Gastroesophageal sphincter (tissue), 4 donors: Measurements from ENCODE around the gene RPL4. TPM values are rescaled to one million over a fixed set of nuclear protein-coding genes. Genes with fewer than 3 reads are reported as not detected.

Experiments used
- ATAC-seq: fragments of 150-250 bp; one replicate; pipeline ENCODE4 v1.9.1; 2016; ENCODE audit warnings: mild to moderate bottlenecking, moderate library complexity
- H3K27ac ChIP-seq, 4 donors: fragments of 200-600 bp; sonication (generic) in 3 of 4; 1 replicate in 3 of 4; 2 replicates in 1 of 4; pipeline ENCODE4 v1.5.1; 2016 to 2019
- H3K27me3 ChIP-seq: fragments of 200-600 bp; sonication (generic); one replicate; pipeline ENCODE4 v1.5.1; 2019
- H3K36me3 ChIP-seq, 2 donors: fragments of 200-600 bp; sonication (generic); one replicate each; pipeline ENCODE4 v1.5.1; 2019; ENCODE audit warnings: control low read depth in 1 of 2
- H3K4me1 ChIP-seq, 3 donors: fragments of 200-600 bp; sonication (generic); 1 replicate in 2 of 3; 2 replicates in 1 of 3; pipeline ENCODE4 v1.5.1; 2016 to 2019; ENCODE audit warnings: control low read depth in 2 of 3
- H3K4me3 ChIP-seq, 2 donors: fragments of 200-600 bp; sonication (generic); one replicate each; pipeline ENCODE4 v1.5.1; 2019; ENCODE audit warnings: mild to moderate bottlenecking in 1 of 2, moderate library complexity in 1 of 2
- H3K9me3 ChIP-seq, 3 donors: fragments of 200-600 bp; sonication (generic); one replicate each; pipeline ENCODE4 v1.5.1; 2017 to 2019; ENCODE audit warnings: control low read depth in 2 of 3
- EP300 ChIP-seq: sonication (generic); formaldehyde crosslinking; IDR thresholded peaks from one replicate; pipeline ENCODE4 v1.6.1; 2017; ENCODE audit warnings: antibody characterized with exemption, mild to moderate bottlenecking
- POLR2A ChIP-seq, 2 donors: fragments of 450-650 bp; IDR thresholded peaks; one replicate each; pipeline ENCODE4 v1.6.1; 2017; ENCODE audit warnings: antibody characterized with exemption in 2 of 2, mild to moderate bottlenecking in 2 of 2, moderate library complexity in 1 of 2
- POLR2AphosphoS5 ChIP-seq: sonication (generic); formaldehyde crosslinking; IDR thresholded peaks from one replicate; pipeline ENCODE4 v1.6.1; 2017; ENCODE audit warnings: antibody characterized with exemption
- WGBS, 2 donors: methylation state at CpG; one replicate each; pipeline ENCODE4 v1.1.5; 2018; ENCODE audit warnings: low coverage in 1 of 2; 5-methylcytosine and 5-hydroxymethylcytosine counted together
- total RNA-seq, 4 donors: library from RNA; depleted of rRNA; stranded (reverse); fragments of >200 nt; gene quantifications; one replicate each; pipeline ENCODE4 v1.1.0, GENCODE V29; 2016
- TF ChIP-seq, protein P1 (sequence below), 4 experiments: fragments of 200-600 bp in 2 of 4; fragments of 450-650 bp in 2 of 4; sonication (generic) in 1 of 4; IDR thresholded peaks; one replicate each; pipeline ENCODE4 v1.5.1; 2017 to 2019; ENCODE audit warnings: antibody characterized with exemption in 4 of 4, mild to moderate bottlenecking in 2 of 4, moderate library complexity in 2 of 4

The RPL4 gene
- 1,000 to 10,000 TPM; 3,015 to 4,496 (median 4,021) TPM for total RNA-seq

DNA sequence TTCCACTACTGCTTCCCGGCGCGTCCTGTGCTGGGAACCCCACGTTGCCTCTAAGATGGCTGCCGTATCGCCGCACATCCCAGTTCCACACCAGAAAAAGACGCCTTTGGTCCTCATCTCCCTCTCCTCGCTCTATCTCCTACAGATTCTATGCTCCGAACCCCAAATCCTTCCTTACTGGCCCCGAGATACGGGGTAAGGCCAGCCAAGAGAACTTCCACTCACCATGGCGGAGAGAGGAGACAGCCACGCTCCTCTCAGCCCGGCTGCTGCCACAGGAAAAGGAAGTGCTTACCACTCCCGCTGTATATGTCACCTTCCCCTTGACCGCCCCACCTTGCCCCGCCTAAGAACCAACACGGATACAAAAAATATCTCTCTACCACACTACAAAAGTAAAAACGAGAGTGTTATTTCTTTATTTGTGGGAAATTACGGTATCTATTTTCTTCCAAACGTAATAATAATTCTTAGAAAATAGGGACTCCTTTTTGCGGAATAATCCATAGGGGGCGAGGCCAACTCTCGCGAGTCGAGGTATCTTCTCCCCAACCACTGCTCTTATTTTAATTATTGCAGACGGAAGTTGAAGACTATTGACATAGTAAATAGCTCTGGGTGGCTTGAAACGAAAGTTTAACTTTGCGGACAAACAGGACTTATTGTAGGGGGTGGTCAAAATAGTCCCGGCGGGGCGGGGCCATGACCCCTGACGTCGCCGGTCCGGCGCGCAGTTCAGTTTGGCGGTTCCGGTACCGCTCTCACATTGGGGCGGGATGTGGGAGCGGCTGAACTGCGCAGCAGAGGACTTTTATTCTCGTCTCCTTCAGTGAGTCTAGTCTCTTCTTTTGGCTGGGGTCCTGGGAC is at the start of gene RPL4, which contains the start of gene ZWILCH:
Gene RPL4 (minus strand): TSS at position 293 of the 867 bp plus-strand sequence. CDS start 65 bp downstream, at position 228.
Gene ZWILCH (plus strand): TSS at position 764 of the 867 bp plus-strand sequence. CDS start 13 bp downstream, at position 777.
- peak within 1 kb of the TSS; percentile 86 to 89 for H3K4me3 ChIP-seq
- peaks cover 8 to 39% (median 17%) of the 10 kb centered on the region in 3 donors for H3K4me1 ChIP-seq
- H3K27ac ChIP-seq, result peak within 1 kb of the TSS; percentile 84 to 93 (median 89)
- 1% methylated on average over 26 of the region's 46 CpGs for WGBS, 2 donors
- TF ChIP-seq, protein P1, sequence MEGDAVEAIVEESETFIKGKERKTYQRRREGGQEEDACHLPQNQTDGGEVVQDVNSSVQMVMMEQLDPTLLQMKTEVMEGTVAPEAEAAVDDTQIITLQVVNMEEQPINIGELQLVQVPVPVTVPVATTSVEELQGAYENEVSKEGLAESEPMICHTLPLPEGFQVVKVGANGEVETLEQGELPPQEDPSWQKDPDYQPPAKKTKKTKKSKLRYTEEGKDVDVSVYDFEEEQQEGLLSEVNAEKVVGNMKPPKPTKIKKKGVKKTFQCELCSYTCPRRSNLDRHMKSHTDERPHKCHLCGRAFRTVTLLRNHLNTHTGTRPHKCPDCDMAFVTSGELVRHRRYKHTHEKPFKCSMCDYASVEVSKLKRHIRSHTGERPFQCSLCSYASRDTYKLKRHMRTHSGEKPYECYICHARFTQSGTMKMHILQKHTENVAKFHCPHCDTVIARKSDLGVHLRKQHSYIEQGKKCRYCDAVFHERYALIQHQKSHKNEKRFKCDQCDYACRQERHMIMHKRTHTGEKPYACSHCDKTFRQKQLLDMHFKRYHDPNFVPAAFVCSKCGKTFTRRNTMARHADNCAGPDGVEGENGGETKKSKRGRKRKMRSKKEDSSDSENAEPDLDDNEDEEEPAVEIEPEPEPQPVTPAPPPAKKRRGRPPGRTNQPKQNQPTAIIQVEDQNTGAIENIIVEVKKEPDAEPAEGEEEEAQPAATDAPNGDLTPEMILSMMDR (IDR thresholded peaks at IDR 0.05), result peak in 3 of 4 experiments; percentile 7 to 53 (median 23)
- TF ChIP-seq POLR2AphosphoS5 (peak; percentile 99), EP300 (no peak), POLR2A (IDR thresholded peaks at IDR 0.05) (peak; percentile 94)
- peaks cover 0 to 35% of the 10 kb centered on the region in 2 donors for H3K36me3 ChIP-seq
- no peaks in the 10 kb centered on the region for H3K9me3 ChIP-seq
- H3K27me3 ChIP-seq, result no peaks in the 10 kb centered on the region
- ATAC-seq, result peak; percentile 93

DNA sequence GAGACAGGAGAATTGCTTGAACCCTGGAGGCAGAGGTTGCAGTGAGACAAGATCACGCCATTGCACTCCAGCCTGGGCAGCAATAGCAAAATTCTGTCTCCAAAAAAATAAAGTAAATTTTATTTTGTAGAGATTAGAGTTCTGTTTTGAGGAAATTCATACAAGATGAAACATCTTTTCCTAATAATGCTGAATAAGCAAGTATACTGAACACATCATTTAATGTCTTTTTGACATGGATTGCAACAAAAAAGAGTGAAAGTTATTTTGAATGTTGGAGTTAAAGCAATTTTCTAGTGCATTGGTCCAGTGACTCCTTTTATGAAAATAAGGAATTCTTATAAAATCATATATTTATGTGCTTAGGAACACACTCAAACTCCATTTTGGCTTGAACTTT is 40.6 kb upstream of the RPL4 start:
- Histone ChIP-seq H3K27me3 (no peaks in the 10 kb centered on the region), H3K36me3 (peaks cover 0 to 27% of the 10 kb centered on the region in 2 donors), H3K4me1 (no peaks in the 10 kb centered on the region), H3K27ac (no peak overlapping the region), H3K4me3 (no peak overlapping the region), H3K9me3 (no peaks in the 10 kb centered on the region)
- 83% methylated on average over 1 of the region's 1 CpG; no CpG with 5 or more reads in 1 of the 2 donors for WGBS, 2 donors
- TF ChIP-seq POLR2AphosphoS5 (no peak), POLR2A (IDR thresholded peaks at IDR 0.05) (no peak), EP300 (no peak)
- TF ChIP-seq, protein P1 (IDR thresholded peaks at IDR 0.05), result no peak
- no peak for ATAC-seq

DNA sequence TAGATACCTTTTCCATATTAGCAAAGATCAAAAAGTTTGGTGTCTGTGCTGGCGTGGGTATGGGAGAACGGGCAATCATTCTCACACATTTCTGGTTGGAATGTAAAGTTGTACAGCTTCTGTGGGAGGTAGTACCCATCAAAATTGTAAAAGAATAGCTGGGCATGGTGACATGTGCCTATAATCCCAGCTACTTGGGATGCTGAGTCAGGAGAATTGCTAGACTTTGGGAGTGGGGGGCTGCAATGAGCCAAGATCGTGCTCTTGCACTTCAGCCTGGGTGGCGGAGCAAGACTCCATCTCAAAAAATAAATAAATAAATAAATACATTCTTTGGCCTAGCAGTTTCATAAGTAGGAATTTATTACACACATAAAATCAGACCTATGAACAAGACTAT is 38.2 kb upstream of the RPL4 start:
- ATAC-seq, result no peak
- peaks cover 0 to 43% of the 10 kb centered on the region in 2 donors for H3K36me3 ChIP-seq
- WGBS, 2 donors, result 94 to 100% methylated on average over 2 to 4 of the region's 4 CpGs

DNA sequence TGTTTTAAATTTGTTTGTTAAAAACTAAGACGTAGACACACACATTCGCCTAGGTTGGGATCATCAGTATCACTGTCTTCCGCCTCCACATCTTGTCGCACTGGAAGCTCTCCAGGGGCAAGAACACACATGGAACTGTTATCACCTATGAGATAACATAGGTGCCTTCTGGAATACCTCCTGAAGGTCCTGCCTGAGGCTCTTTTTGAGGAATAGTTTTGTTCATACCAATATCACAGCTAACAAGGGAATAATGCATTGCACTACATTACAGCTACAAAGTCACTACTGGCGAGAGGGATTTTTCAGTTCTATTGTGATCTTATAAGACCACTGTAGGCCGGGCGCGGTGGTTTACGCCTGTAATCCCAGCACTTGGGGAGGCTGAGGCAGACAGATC is 30.4 kb upstream of the RPL4 start:
- Histone ChIP-seq H3K27ac (no peak overlapping the region), H3K9me3 (no peaks in the 10 kb centered on the region), H3K4me3 (no peak overlapping the region), H3K36me3 (peaks cover 0 to 41% of the 10 kb centered on the region in 2 donors), H3K27me3 (no peaks in the 10 kb centered on the region), H3K4me1 (no peaks in the 10 kb centered on the region)
- TF ChIP-seq, protein P1 (IDR thresholded peaks at IDR 0.05), result no peak
- no peak for TF ChIP-seq POLR2A (IDR thresholded peaks at IDR 0.05)
- TF ChIP-seq POLR2AphosphoS5, result no peak
- no peak for TF ChIP-seq EP300
- WGBS, 2 donors, result 87 to 90% methylated on average over 2 to 4 of the region's 9 CpGs
- ATAC-seq, result no peak

More for the DNA sequence above, 38.2 kb upstream of the RPL4 start:
- Histone ChIP-seq H3K4me3 (no peak overlapping the region), H3K27ac (no peak overlapping the region), H3K9me3 (no peaks in the 10 kb centered on the region), H3K27me3 (no peaks in the 10 kb centered on the region), H3K4me1 (no peaks in the 10 kb centered on the region)
- TF ChIP-seq POLR2A (IDR thresholded peaks at IDR 0.05) (no peak), POLR2AphosphoS5 (no peak), EP300 (no peak)
- TF ChIP-seq, protein P1 (IDR thresholded peaks at IDR 0.05), result no peak
